PC-9 (cell line): ENCODE data around the gene SENP8. TPM values are rescaled to one million over a fixed set of nuclear protein-coding genes. Genes with fewer than 3 reads are reported as not detected.
A peak's percentile ranks its signal among the peaks of the same experiment; 100 is the strongest.

Experiments
- BruUV-seq: library from RNA; stranded (reverse); fragments of 400-500 nt; replicated peaks from 2 replicates; lab custom pipeline; 2021; lab: Mats Ljungman, UMichigan
- CTCF ChIA-PET: fragments of 300-600 bp; sonication (Branson Sonifier 250); formaldehyde crosslinking; loops from one replicate; lab custom pipeline; 2022; ENCODE audit warnings: antibody characterized with exemption; lab: Charles Lee
- POLR2A ChIA-PET: fragments of 300-600 bp; sonication (Branson Sonifier 250); formaldehyde crosslinking; loops from one replicate; lab custom pipeline; 2022; ENCODE audit warnings: antibody characterized with exemption; ENCODE audit not compliant: unreplicated experiment; lab: Charles Lee
- DNase-seq, 2 experiments: peaks; one replicate each; pipeline versions ENCODE4 v3.0.0 to v3.0.0-alpha.2; 2015 to 2022; ENCODE audit warnings: mixed read lengths in 1 of 2
- H2AFZ ChIP-seq: fragments of 200-600 bp; sonication (generic); 2 replicates; pipeline ENCODE4 v1.8.1; 2017; ENCODE audit warnings: antibody characterized with exemption
- H3F3A ChIP-seq: fragments of 200-600 bp; sonication (generic); 2 replicates; pipeline ENCODE4 v1.8.1; 2017; ENCODE audit warnings: antibody characterized with exemption, mild to moderate bottlenecking, low read depth; ENCODE audit not compliant: insufficient read depth
- H3K27ac ChIP-seq: fragments of 200-600 bp; sonication (generic); 2 replicates; pipeline ENCODE4 v1.6.1; 2016; ENCODE audit warnings: mixed run types
- H3K27me3 ChIP-seq: fragments of 200-600 bp; sonication (generic); 2 replicates; pipeline ENCODE4 v1.6.1; 2016; ENCODE audit warnings: low read depth, mixed run types; ENCODE audit not compliant: insufficient read depth
- H3K36me3 ChIP-seq: fragments of 200-600 bp; sonication (generic); 2 replicates; pipeline ENCODE4 v1.6.1; 2016; ENCODE audit warnings: low read depth, mixed run types
- H3K4me1 ChIP-seq: fragments of 200-600 bp; sonication (generic); replicated peaks from 2 replicates; pipeline ENCODE4 v1.6.1; 2016; ENCODE audit warnings: mixed run types; ENCODE audit not compliant: insufficient read depth
- H3K4me2 ChIP-seq: fragments of 200-600 bp; sonication (generic); 2 replicates; pipeline ENCODE4 v1.6.1; 2017; ENCODE audit warnings: mixed run types
- H3K4me3 ChIP-seq: fragments of 200-600 bp; sonication (generic); 2 replicates; pipeline ENCODE4 v1.6.1; 2016; ENCODE audit warnings: mixed run types
- H3K79me2 ChIP-seq: fragments of 200-600 bp; sonication (generic); 2 replicates; pipeline ENCODE4 v1.6.1; 2017; ENCODE audit warnings: low read depth, mixed run types
- H3K9me2 ChIP-seq: fragments of 200-600 bp; sonication (generic); 2 replicates; pipeline ENCODE4 v1.8.1; 2017; ENCODE audit warnings: mild to moderate bottlenecking; ENCODE audit not compliant: insufficient read depth
- H3K9me3 ChIP-seq: fragments of 200-600 bp; sonication (generic); 2 replicates; pipeline ENCODE4 v1.8.1; 2016; ENCODE audit warnings: low read depth; ENCODE audit not compliant: insufficient read depth
- H4K20me1 ChIP-seq: fragments of 200-600 bp; sonication (generic); 2 replicates; pipeline ENCODE4 v1.8.1; 2017; ENCODE audit not compliant: insufficient read depth
- CTCF ChIP-seq: fragments of 200-600 bp; sonication (generic); conservative IDR thresholded peaks from 2 replicates; pipeline ENCODE4 v1.6.1; 2017; ENCODE audit warnings: mixed run types, antibody characterized with exemption, mild to moderate bottlenecking, moderate library complexity
- EZH2 ChIP-seq: fragments of 200-600 bp; sonication (generic); IDR thresholded peaks from 2 replicates; pipeline ENCODE4 v1.8.0; 2017; ENCODE audit warnings: antibody characterized with exemption, low read depth
- intact Hi-C: fragments of 100-400 bp; cut with micrococcal nuclease; formaldehyde crosslinking; loops from one replicate; pipeline ENCODE4 v1.10.0; 2022; ENCODE audit not compliant: unreplicated experiment
- total RNA-seq: library from RNA; stranded (reverse); gene quantifications from 2 replicates; pipeline ENCODE4 v1.2.3, GENCODE V29; 2021

The SENP8 gene
- total RNA-seq, 1 experiment from 2014 or later = 3.8 TPM

DNA sequence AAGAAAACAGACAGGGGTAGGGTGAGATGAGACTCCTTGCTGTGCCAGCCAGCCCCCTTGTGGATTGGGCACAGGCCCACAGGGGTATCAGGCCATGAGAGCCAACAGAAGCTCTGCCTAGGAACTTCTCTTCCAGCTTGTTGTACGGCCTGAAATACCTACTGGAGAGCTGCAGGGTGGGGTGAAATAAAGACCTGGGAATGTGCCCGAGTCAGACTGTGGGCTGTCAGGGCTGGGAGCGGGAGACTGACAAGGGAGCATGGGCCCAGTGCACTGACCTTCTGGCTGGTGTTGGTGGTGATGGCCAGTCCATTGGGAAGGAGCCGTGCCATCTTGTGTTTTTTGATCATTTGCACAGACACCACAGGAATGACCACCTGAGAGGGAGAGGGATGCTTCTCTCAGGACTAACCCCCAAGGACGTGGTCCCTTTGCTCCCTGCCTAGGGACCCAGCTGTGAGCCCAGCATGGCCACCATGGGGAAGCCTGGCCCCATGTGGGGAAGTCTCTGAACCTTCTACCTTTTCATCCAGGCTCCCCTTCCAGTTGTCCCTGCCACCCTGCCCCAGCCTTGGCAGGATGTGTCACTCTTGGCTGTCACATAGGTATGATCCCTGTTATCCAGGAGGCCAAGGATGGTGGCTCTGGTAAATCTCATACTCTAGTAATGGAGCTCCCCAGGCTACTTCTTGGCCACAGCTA lies 48.7 kb downstream of the SENP8 start:
- intact Hi-C loops = no loop called here
- POLR2A ChIA-PET = no interaction called here
- TF ChIP-seq EZH2 = no peak
- no peak for TF ChIP-seq CTCF
- Histone ChIP-seq H3K79me2 (peaks cover 31% of the 10 kb centered on the region), H2AFZ (no peak overlapping the region), H3K9me2 (no peaks in the 10 kb centered on the region), H3K9me3 (no peaks in the 10 kb centered on the region), H3K36me3 (peaks cover 22% of the 10 kb centered on the region), H4K20me1 (no peaks in the 10 kb centered on the region), H3K4me3 (peak overlapping the region; percentile 66; the same call in 1 of the 2 replicates), H3K27me3 (no peaks in the 10 kb centered on the region), H3K27ac (peak overlapping the region; percentile 96), H3K4me2 (peak overlapping the region; percentile 99), H3F3A (peaks cover 41% of the 10 kb centered on the region), H3K4me1 (peaks cover 51% of the 10 kb centered on the region)
- DNase-seq = no peak
- no TSS peak for BruUV-seq
- CTCF ChIA-PET = no interaction called here

DNA sequence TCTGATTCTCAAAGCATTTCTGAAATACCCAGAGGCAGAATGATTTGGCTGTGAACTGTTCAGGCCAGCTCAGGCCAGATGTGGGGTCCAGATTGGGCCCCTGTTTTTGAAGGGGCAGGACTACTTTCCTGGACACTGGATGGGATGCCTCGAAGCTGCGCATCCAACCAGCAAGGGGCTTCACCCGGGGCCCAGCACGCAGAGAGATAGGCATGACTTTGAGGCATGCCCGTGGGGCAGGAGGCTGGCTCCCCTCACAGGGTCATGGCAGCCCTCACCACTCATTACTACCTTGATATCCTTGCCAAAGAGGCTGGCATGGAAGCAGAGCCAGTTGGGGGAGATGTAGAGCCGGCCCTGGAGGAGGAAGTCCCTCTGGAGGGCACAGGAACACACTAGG lies 49.2 kb downstream of the SENP8 start:
- H3K27me3 ChIP-seq = no peaks in the 10 kb centered on the region
- H3K4me3 ChIP-seq = peak overlapping the region; percentile 66; the same call in 1 of the 2 replicates
- no peak for DNase-seq
- H3K4me1 ChIP-seq = peaks cover 51% of the 10 kb centered on the region
- no peaks in the 10 kb centered on the region for H3K9me3 ChIP-seq
- H4K20me1 ChIP-seq = no peaks in the 10 kb centered on the region
- H3K27ac ChIP-seq = peak overlapping the region; percentile 96
- H3K4me2 ChIP-seq = peak overlapping the region; percentile 99
- H3K79me2 ChIP-seq = peaks cover 31% of the 10 kb centered on the region
- H3K36me3 ChIP-seq = peaks cover 22% of the 10 kb centered on the region
- POLR2A ChIA-PET = no interaction called here
- H3F3A ChIP-seq = peaks cover 41% of the 10 kb centered on the region
- H3K9me2 ChIP-seq = no peaks in the 10 kb centered on the region
- intact Hi-C loops = no loop called here
- no peak for TF ChIP-seq CTCF
- TF ChIP-seq EZH2 = no peak
- H2AFZ ChIP-seq = no peak overlapping the region
- BruUV-seq = no TSS peak
- CTCF ChIA-PET = no interaction called here

DNA sequence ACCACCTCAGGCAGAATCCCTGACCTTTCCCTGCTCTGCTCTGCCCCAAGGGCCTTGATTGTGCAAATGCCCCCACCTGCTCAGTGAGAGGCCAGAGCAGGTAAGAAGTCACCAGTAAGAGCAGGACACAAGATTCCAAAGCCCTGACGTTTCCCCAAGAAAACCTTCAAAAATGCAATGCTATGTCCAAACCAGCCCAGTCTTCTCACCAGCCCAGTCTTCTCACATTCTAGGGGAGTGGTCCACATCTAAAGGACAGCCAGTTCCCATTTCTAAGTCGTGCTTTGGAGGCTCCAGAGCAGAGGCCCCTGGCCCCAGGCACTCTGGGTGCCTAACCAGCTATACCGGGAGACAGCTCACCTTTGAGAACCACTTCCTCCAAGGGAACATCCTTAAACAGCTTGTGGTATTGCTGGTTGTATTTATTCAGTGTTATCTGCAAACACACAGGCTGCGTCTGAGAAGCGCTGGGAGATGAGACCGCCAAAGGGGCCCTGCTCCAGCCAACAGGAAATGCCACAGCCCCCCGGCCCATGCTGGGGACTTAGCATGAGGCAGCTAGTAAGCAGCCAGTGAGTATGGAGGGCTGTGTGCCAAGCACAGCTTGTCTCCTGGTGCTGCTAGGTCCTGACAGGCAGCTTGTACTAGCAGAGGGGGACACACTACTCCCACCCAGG lies 50.1 kb downstream of the SENP8 start:
- H2AFZ ChIP-seq = no peak overlapping the region

More for the DNA sequence above, 50.1 kb downstream of the SENP8 start:
- H3K9me2 ChIP-seq = no peaks in the 10 kb centered on the region
- POLR2A ChIA-PET = interaction anchor here (0.6 to 1.6 kb wide), 8 partner anchors 16 to 420 kb away, joined by 3 to 13 read pairs (median 5); partner anchors contain the start of genes GRAMD2A, MYO9A and SENP8
- TSS peak; percentile 94 for BruUV-seq
- peak; percentile 84 to 97 for DNase-seq
- peak overlapping the region; percentile 66 for H3K4me3 ChIP-seq
- peaks cover 41% of the 10 kb centered on the region for H3F3A ChIP-seq
- H3K4me2 ChIP-seq = peak overlapping the region; percentile 99
- peak overlapping the region; percentile 96 for H3K27ac ChIP-seq
- H3K4me1 ChIP-seq = peaks cover 51% of the 10 kb centered on the region
- H3K36me3 ChIP-seq = peaks cover 22% of the 10 kb centered on the region
- CTCF ChIA-PET = interaction anchor here (0.6 to 1.4 kb wide), 2 partner anchors 30 to 425 kb away, joined by 4 to 10 read pairs; no protein-coding TSS in a partner anchor
- no peaks in the 10 kb centered on the region for H3K27me3 ChIP-seq
- no peaks in the 10 kb centered on the region for H4K20me1 ChIP-seq
- intact Hi-C loops = loop anchor here (1.0 kb wide), 1 partner anchor 63 kb away; the partner anchor contains the start of gene PKM
- TF ChIP-seq CTCF = no peak
- TF ChIP-seq EZH2 = no peak
- no peaks in the 10 kb centered on the region for H3K9me3 ChIP-seq
- H3K79me2 ChIP-seq = peaks cover 31% of the 10 kb centered on the region
